ENCODE data around the gene RREB1. TPM values are rescaled to one million over a fixed set of nuclear protein-coding genes. Genes with fewer than 3 reads are reported as not detected.

Gene RREB1
- total RNA-seq, 1 experiment from 2014 or later = 35.8 TPM

DNA sequence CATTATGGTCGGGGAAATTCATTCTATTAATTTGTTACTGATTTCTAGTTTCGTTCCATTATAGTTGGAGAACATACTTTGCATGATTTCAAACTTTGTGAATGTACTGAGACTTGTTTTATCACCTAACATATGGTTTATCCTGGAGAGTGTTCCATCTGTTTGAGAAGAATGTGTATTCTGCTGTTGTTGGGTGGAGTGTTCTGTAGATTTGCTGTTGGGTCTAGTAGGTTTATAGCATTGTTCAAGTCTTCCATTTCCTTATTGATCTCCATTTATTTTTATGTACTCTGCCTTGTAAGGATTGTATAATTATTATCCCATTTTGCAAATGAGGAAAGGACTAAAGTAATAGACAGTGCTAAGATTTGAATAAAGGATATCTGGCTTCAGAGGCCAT is 85.4 kb downstream of the RREB1 start:
- no peaks in the 10 kb centered on the region for H4K20me1 ChIP-seq (ENCODE audit: control insufficient read depth, insufficient read depth, insufficient read length)
- DNase-seq = no peak
- peaks cover 4 to 41% (median 23%) of the 10 kb centered on the region in 3 experiments; a peak in 6 of 7 replicates for H3K36me3 Mint-ChIP-seq (ENCODE audit: insufficient read depth in 1 of 3, low read depth in 3 of 3)

More for the DNA sequence above, 85.4 kb downstream of the RREB1 start:
- Mint-ChIP-seq H3K27ac (no peak overlapping the region), H3K4me3 (no peak overlapping the region), H3K9me3 (no peaks in the 10 kb centered on the region), H3K27me3 (ENCODE audit: low read depth) (no peaks in the 10 kb centered on the region), H3K4me1 (peaks cover 13 to 16% of the 10 kb centered on the region in 2 experiments)
- Histone ChIP-seq H2BK15ac (ENCODE audit: low read depth, low read length) (no peak overlapping the region), H2AK5ac (ENCODE audit: insufficient read length, low read length) (no peak overlapping the region), H3K79me2 (ENCODE audit: insufficient read depth, low read length) (no peaks in the 10 kb centered on the region), H3K79me1 (ENCODE audit: insufficient read depth, low read depth, low read length, poor library complexity, severe bottlenecking) (no peaks in the 10 kb centered on the region), H3K4me1 (ENCODE audit: insufficient read depth, low read length) (0 out of 2 replicates have a peak, but pooled peaks cover 4% of the 10 kb centered on the region), H3K27me3 (ENCODE audit: insufficient read depth, low read length) (no peaks in the 10 kb centered on the region), H3K9me3 (ENCODE audit: control insufficient read depth, low read depth, low read length) (no peaks in the 10 kb centered on the region), H3K4me2 (ENCODE audit: insufficient read depth, insufficient read length, low read length) (no peak overlapping the region), H2BK12ac (ENCODE audit: insufficient read length, low read depth, low read length) (no peak overlapping the region), H2BK5ac (ENCODE audit: insufficient read length, low read length) (no peak overlapping the region), H3K4ac (ENCODE audit: low read depth, low read length) (no peak overlapping the region), H2BK120ac (ENCODE audit: low read depth, low read length, poor library complexity, severe bottlenecking) (no peak overlapping the region), H3K23ac (ENCODE audit: insufficient read length, low read depth, low read length) (no peak overlapping the region), H4K8ac (replicated peaks; ENCODE audit: insufficient read length, low read depth, low read length) (no peak overlapping the region), H3K23me2 (ENCODE audit: insufficient read length, low read depth, low read length, poor library complexity, severe bottlenecking) (no peaks in the 10 kb centered on the region), H4K5ac (ENCODE audit: insufficient read length, low read depth, low read length) (no peak overlapping the region), H3K9ac (ENCODE audit: extremely low read depth, insufficient read length, low read length) (no peak overlapping the region), H3K18ac (ENCODE audit: insufficient read length, low read depth, low read length) (no peak overlapping the region), H2AFZ (ENCODE audit: low read length) (no peak overlapping the region), H4K91ac (ENCODE audit: insufficient read length, low read depth, low read length) (no peak overlapping the region), H3K56ac (ENCODE audit: insufficient read length, low read depth, low read length) (no peak overlapping the region), H3K27ac (ENCODE audit: insufficient read length, low read depth, low read length) (no peak overlapping the region), H2BK20ac (ENCODE audit: low read depth, low read length, poor library complexity, severe bottlenecking) (no peak overlapping the region), H3T11ph (ENCODE audit: low read length) (no peak overlapping the region), H3K14ac (ENCODE audit: insufficient read depth, low read length) (no peak overlapping the region)
- WGBS (ENCODE audit: extremely low coverage, insufficient read length, low lambda C conversion rate) = no CpG with 5 or more reads among the region's 2 CpGs
- TF ChIP-seq, protein P1, sequence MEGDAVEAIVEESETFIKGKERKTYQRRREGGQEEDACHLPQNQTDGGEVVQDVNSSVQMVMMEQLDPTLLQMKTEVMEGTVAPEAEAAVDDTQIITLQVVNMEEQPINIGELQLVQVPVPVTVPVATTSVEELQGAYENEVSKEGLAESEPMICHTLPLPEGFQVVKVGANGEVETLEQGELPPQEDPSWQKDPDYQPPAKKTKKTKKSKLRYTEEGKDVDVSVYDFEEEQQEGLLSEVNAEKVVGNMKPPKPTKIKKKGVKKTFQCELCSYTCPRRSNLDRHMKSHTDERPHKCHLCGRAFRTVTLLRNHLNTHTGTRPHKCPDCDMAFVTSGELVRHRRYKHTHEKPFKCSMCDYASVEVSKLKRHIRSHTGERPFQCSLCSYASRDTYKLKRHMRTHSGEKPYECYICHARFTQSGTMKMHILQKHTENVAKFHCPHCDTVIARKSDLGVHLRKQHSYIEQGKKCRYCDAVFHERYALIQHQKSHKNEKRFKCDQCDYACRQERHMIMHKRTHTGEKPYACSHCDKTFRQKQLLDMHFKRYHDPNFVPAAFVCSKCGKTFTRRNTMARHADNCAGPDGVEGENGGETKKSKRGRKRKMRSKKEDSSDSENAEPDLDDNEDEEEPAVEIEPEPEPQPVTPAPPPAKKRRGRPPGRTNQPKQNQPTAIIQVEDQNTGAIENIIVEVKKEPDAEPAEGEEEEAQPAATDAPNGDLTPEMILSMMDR (conservative IDR thresholded peaks at IDR 0.05) = no peak

Measured in H9 (cell line).